Activated naive CD8-positive, alpha-beta T cell treated with anti-CD3 and anti-CD28 coated beads, Interleukin-2, amount 10 ng/mL, durations not matched to agents 7 days and 5 days (primary cell): ENCODE results near the gene SH3PXD2B. TPM values are rescaled to one million over a fixed set of nuclear protein-coding genes. Genes with fewer than 3 reads are reported as not detected.

ENCODE experiments used
- ATAC-seq: fragments of 150-1000 bp; cut with Tn5 transposase; one replicate; pipeline ENCODE4 v1.10.0; 2021; ENCODE audit warnings: low read depth, moderate library complexity
- POLR2A ChIA-PET: fragments of 350-600 bp; sonication (Branson Sonifier 250); formaldehyde crosslinking; loops from one replicate; lab custom pipeline; 2021; ENCODE audit warnings: antibody characterized with exemption; lab: Charles Lee
- DNase-seq: peaks from one replicate; pipeline ENCODE4 v3.0.0; 2021
- H3K27ac Mint-ChIP-seq: one replicate; pipeline ENCODE4 v1.8.0; 2022; ENCODE audit warnings: mild to moderate bottlenecking, mixed read lengths
- H3K27me3 Mint-ChIP-seq: one replicate; pipeline ENCODE4 v1.8.0; 2022; ENCODE audit warnings: mild to moderate bottlenecking, moderate library complexity, mixed read lengths
- H3K36me3 Mint-ChIP-seq: one replicate; pipeline ENCODE4 v1.8.0; 2021; ENCODE audit warnings: mild to moderate bottlenecking, mixed read lengths
- H3K4me1 Mint-ChIP-seq: one replicate; pipeline ENCODE4 v1.8.0; 2021; ENCODE audit warnings: mixed read lengths
- H3K4me3 Mint-ChIP-seq: one replicate; pipeline ENCODE4 v1.8.0; 2022; ENCODE audit warnings: mild to moderate bottlenecking, moderate library complexity, mixed read lengths
- H3K9me3 Mint-ChIP-seq: one replicate; pipeline ENCODE4 v1.8.0; 2021; ENCODE audit warnings: mixed read lengths
- total RNA-seq, 2 experiments: library from RNA; stranded (reverse); gene quantifications; one replicate each; pipeline ENCODE4 v1.2.3, GENCODE V29; 2021

The SH3PXD2B gene
- total RNA-seq, 2 experiments from 2014 or later: 0.28 to 0.42 TPM

GRCh38 chr5:172434251-172434650 is 20.1 kb downstream of the SH3PXD2B start:
- H3K27ac Mint-ChIP-seq: no peak overlapping the region
- H3K36me3 Mint-ChIP-seq: no peaks in the 10 kb centered on the region
- DNase-seq (no peak), ATAC-seq (no peak)
- H3K27me3 Mint-ChIP-seq: peaks cover 2% of the 10 kb centered on the region
- no peaks in the 10 kb centered on the region for H3K9me3 Mint-ChIP-seq
- POLR2A ChIA-PET: no interaction called here
- H3K4me3 Mint-ChIP-seq: no peak overlapping the region
- no peaks in the 10 kb centered on the region for H3K4me1 Mint-ChIP-seq

GRCh38 chr5:172433513-172433912 is 20.8 kb downstream of the SH3PXD2B start:
- peaks cover 4% of the 10 kb centered on the region for H3K27me3 Mint-ChIP-seq
- H3K9me3 Mint-ChIP-seq: no peaks in the 10 kb centered on the region
- DNase-seq (no peak), ATAC-seq (no peak)
- no peak overlapping the region for H3K27ac Mint-ChIP-seq
- POLR2A ChIA-PET: no interaction called here
- H3K4me1 Mint-ChIP-seq: no peaks in the 10 kb centered on the region
- no peaks in the 10 kb centered on the region for H3K36me3 Mint-ChIP-seq
- no peak overlapping the region for H3K4me3 Mint-ChIP-seq

GRCh38 chr5:172433071-172433470 is 21.3 kb downstream of the SH3PXD2B start:
- Mint-ChIP-seq H3K36me3 (no peaks in the 10 kb centered on the region), H3K27ac (no peak overlapping the region), H3K27me3 (peaks cover 7% of the 10 kb centered on the region), H3K4me1 (no peaks in the 10 kb centered on the region), H3K9me3 (no peaks in the 10 kb centered on the region), H3K4me3 (no peak overlapping the region)
- POLR2A ChIA-PET: no interaction called here
- DNase-seq: no peak
- no peak for ATAC-seq

- Mint-ChIP-seq H3K4me1 (no peaks in the 10 kb centered on the region), H3K27me3 (peaks cover 6% of the 10 kb centered on the region), H3K36me3 (no peaks in the 10 kb centered on the region), H3K9me3 (no peaks in the 10 kb centered on the region), H3K4me3 (no peak overlapping the region), H3K27ac (no peak overlapping the region)
- POLR2A ChIA-PET: no interaction called here
- no peak for DNase-seq
- ATAC-seq: no peak
Measured at GRCh38 chr5:172430354-172430753, 24.0 kb downstream of the SH3PXD2B start.

GRCh38 chr5:172429201-172429940 is 25.0 kb downstream of the SH3PXD2B start:
- Mint-ChIP-seq H3K27me3 (peaks cover 6% of the 10 kb centered on the region), H3K27ac (no peak overlapping the region), H3K36me3 (no peaks in the 10 kb centered on the region), H3K4me3 (no peak overlapping the region), H3K9me3 (no peaks in the 10 kb centered on the region), H3K4me1 (no peaks in the 10 kb centered on the region)
- POLR2A ChIA-PET: no interaction called here
- ATAC-seq (no peak), DNase-seq (no peak)

- no peak for DNase-seq
- Mint-ChIP-seq H3K4me1 (no peaks in the 10 kb centered on the region), H3K27ac (no peak overlapping the region), H3K36me3 (no peaks in the 10 kb centered on the region), H3K27me3 (peaks cover 6% of the 10 kb centered on the region), H3K4me3 (no peak overlapping the region), H3K9me3 (no peaks in the 10 kb centered on the region)
- ATAC-seq: no peak
- POLR2A ChIA-PET: no interaction called here
Measured at GRCh38 chr5:172428224-172429166, 25.8 kb downstream of the SH3PXD2B start.

- no peak for ATAC-seq
- Mint-ChIP-seq H3K9me3 (no peaks in the 10 kb centered on the region), H3K27ac (no peak overlapping the region), H3K4me1 (no peaks in the 10 kb centered on the region), H3K27me3 (peaks cover 6% of the 10 kb centered on the region), H3K36me3 (no peaks in the 10 kb centered on the region), H3K4me3 (no peak overlapping the region)
- DNase-seq: no peak
- POLR2A ChIA-PET: no interaction called here
Measured at GRCh38 chr5:172427202-172427601, 27.1 kb downstream of the SH3PXD2B start.

- POLR2A ChIA-PET: no interaction called here
- Mint-ChIP-seq H3K9me3 (no peaks in the 10 kb centered on the region), H3K4me1 (no peaks in the 10 kb centered on the region), H3K27me3 (peaks cover 6% of the 10 kb centered on the region), H3K4me3 (no peak overlapping the region), H3K36me3 (no peaks in the 10 kb centered on the region), H3K27ac (no peak overlapping the region)
- no peak for DNase-seq
- no peak for ATAC-seq
Measured at GRCh38 chr5:172426086-172426485, 28.2 kb downstream of the SH3PXD2B start.

GRCh38 chr5:172425402-172425801 is 28.9 kb downstream of the SH3PXD2B start:
- POLR2A ChIA-PET: no interaction called here
- ATAC-seq (no peak), DNase-seq (no peak)
- no peaks in the 10 kb centered on the region for H3K9me3 Mint-ChIP-seq
- H3K27ac Mint-ChIP-seq: no peak overlapping the region
- peaks cover 1% of the 10 kb centered on the region for H3K4me1 Mint-ChIP-seq
- H3K27me3 Mint-ChIP-seq: peaks cover 6% of the 10 kb centered on the region
- no peaks in the 10 kb centered on the region for H3K36me3 Mint-ChIP-seq
- no peak overlapping the region for H3K4me3 Mint-ChIP-seq

- Mint-ChIP-seq H3K27me3 (peaks cover 6% of the 10 kb centered on the region), H3K4me3 (no peak overlapping the region), H3K4me1 (peaks cover 1% of the 10 kb centered on the region), H3K27ac (no peak overlapping the region), H3K36me3 (no peaks in the 10 kb centered on the region), H3K9me3 (no peaks in the 10 kb centered on the region)
- POLR2A ChIA-PET: no interaction called here
- DNase-seq (no peak), ATAC-seq (no peak)
Measured at GRCh38 chr5:172424808-172425207, 29.5 kb downstream of the SH3PXD2B start.

- no peak overlapping the region for H3K27ac Mint-ChIP-seq
- H3K4me3 Mint-ChIP-seq: no peak overlapping the region
- DNase-seq: no peak
- H3K27me3 Mint-ChIP-seq: peaks cover 6% of the 10 kb centered on the region
- H3K9me3 Mint-ChIP-seq: no peaks in the 10 kb centered on the region
- peaks cover 1% of the 10 kb centered on the region for H3K4me1 Mint-ChIP-seq
- ATAC-seq: no peak
- H3K36me3 Mint-ChIP-seq: no peaks in the 10 kb centered on the region
- POLR2A ChIA-PET: no interaction called here
Measured at GRCh38 chr5:172424111-172424490, 30.2 kb downstream of the SH3PXD2B start.

GRCh38 chr5:172423379-172424110 is 30.8 kb downstream of the SH3PXD2B start:
- peaks cover 4% of the 10 kb centered on the region for H3K27me3 Mint-ChIP-seq
- no peaks in the 10 kb centered on the region for H3K9me3 Mint-ChIP-seq
- ATAC-seq (no peak), DNase-seq (no peak)
- no peak overlapping the region for H3K4me3 Mint-ChIP-seq
- peaks cover 1% of the 10 kb centered on the region for H3K4me1 Mint-ChIP-seq
- H3K27ac Mint-ChIP-seq: no peak overlapping the region
- POLR2A ChIA-PET: no interaction called here
- H3K36me3 Mint-ChIP-seq: no peaks in the 10 kb centered on the region

- Mint-ChIP-seq H3K4me3 (no peak overlapping the region), H3K9me3 (no peaks in the 10 kb centered on the region), H3K36me3 (no peaks in the 10 kb centered on the region), H3K27me3 (peaks cover 2% of the 10 kb centered on the region), H3K27ac (no peak overlapping the region), H3K4me1 (peaks cover 1% of the 10 kb centered on the region)
- no peak for ATAC-seq
- DNase-seq: no peak
- POLR2A ChIA-PET: no interaction called here
Measured at GRCh38 chr5:172422255-172422654, 32.1 kb downstream of the SH3PXD2B start.
